ENCODE data around the gene ZNF582.

DNA sequence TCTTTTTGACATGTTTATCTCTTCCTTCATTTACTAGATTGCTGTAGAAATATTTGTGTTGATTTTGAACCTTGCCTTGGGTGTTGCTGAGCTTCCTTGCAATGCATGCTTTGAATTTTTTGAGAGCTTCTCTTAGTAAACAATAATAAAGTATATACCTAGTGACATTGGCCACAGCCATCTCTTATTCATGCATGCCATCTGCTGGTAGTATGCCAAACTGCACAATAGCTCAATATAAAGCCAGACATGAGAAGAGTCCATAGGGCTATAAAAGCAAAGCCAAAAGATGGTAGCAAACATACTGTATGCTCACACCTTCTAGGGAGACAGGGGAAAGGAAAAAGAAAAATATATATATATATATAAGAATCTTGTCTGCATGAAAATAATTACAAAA, 59.8 kb downstream of the ZNF582 start:
- TF ChIP-seq, protein P1, sequence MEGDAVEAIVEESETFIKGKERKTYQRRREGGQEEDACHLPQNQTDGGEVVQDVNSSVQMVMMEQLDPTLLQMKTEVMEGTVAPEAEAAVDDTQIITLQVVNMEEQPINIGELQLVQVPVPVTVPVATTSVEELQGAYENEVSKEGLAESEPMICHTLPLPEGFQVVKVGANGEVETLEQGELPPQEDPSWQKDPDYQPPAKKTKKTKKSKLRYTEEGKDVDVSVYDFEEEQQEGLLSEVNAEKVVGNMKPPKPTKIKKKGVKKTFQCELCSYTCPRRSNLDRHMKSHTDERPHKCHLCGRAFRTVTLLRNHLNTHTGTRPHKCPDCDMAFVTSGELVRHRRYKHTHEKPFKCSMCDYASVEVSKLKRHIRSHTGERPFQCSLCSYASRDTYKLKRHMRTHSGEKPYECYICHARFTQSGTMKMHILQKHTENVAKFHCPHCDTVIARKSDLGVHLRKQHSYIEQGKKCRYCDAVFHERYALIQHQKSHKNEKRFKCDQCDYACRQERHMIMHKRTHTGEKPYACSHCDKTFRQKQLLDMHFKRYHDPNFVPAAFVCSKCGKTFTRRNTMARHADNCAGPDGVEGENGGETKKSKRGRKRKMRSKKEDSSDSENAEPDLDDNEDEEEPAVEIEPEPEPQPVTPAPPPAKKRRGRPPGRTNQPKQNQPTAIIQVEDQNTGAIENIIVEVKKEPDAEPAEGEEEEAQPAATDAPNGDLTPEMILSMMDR (IDR thresholded peaks at IDR 0.05): peak; percentile 73
- TF ChIP-seq EZH2 (IDR thresholded peaks at IDR 0.05) (no peak), EZH2phosphoT487 (IDR thresholded peaks at IDR 0.05) (no peak)
